ENCODE results near the gene STX12.
"Not testable (repeated sequence)": the region's sequence is repeated elsewhere in the genome, so short reads cannot be mapped to it uniquely, and the experiment has no call there.

STX12 gene

GRCh38 chr1:27772932-27773825 is at the start of gene STX12:
Gene STX12 (plus strand): TSS chr1:27773219. CDS start chr1:27773308, 89 bp downstream.
- peak; percentile 100 for DNase-seq

- peak; percentile 75 for DNase-seq
Measured at GRCh38 chr1:27724961-27725373, 48.1 kb upstream of the STX12 start.

- DNase-seq, result peak; percentile 100
Measured at GRCh38 chr1:27725374-27726172, 47.4 kb upstream of the STX12 start, which contains the start of gene FAM76A. Gene FAM76A (plus strand): TSS chr1:27725961. CDS start chr1:27726081, 120 bp downstream.

GRCh38 chr1:27726173-27727044 is 46.6 kb upstream of the STX12 start:
- no peak for DNase-seq

GRCh38 chr1:27727126-27727525 is 45.9 kb upstream of the STX12 start:
- DNase-seq, result no peak

GRCh38 chr1:27736252-27736651 is 36.8 kb upstream of the STX12 start:
- no peak for DNase-seq

- DNase-seq, result no peak
Measured at GRCh38 chr1:27741121-27741520, 31.9 kb upstream of the STX12 start.

GRCh38 chr1:27744556-27744955 is 28.5 kb upstream of the STX12 start:
- DNase-seq, result no peak

GRCh38 chr1:27745466-27745865 is 27.6 kb upstream of the STX12 start:
- DNase-seq, result no peak

- no peak for DNase-seq
Measured at GRCh38 chr1:27752360-27752759, 20.7 kb upstream of the STX12 start.

GRCh38 chr1:27755286-27755685 is 17.7 kb upstream of the STX12 start:
- no peak for DNase-seq

GRCh38 chr1:27755865-27756264 is 17.2 kb upstream of the STX12 start:
- DNase-seq, result no peak

- no peak for DNase-seq
Measured at GRCh38 chr1:27759236-27759635, 13.8 kb upstream of the STX12 start.

GRCh38 chr1:27760426-27760825 is 12.6 kb upstream of the STX12 start:
- DNase-seq, result no peak

GRCh38 chr1:27762033-27762432 is 11.0 kb upstream of the STX12 start:
- DNase-seq, result no peak

GRCh38 chr1:27763358-27763757 is 9.7 kb upstream of the STX12 start:
- no peak for DNase-seq

GRCh38 chr1:27770293-27770830 is 2.7 kb upstream of the STX12 start:
- DNase-seq, result no peak

GRCh38 chr1:27772036-27772931 is 735 bp upstream of the STX12 start:
- peak; percentile 63 for DNase-seq

- no peak for DNase-seq
Measured at GRCh38 chr1:27773826-27774445, 917 bp downstream of the STX12 start.

GRCh38 chr1:27774654-27775053 is 1.6 kb downstream of the STX12 start:
- DNase-seq, result no peak

GRCh38 chr1:27775336-27775735 is 2.3 kb downstream of the STX12 start:
- DNase-seq, result not testable (repeated sequence)
